Stimulated activated CD8-positive, alpha-beta memory T cell treated with anti-CD3 and anti-CD28 coated beads, Interleukin-12 subunit alpha, Interleukin-12 subunit beta, amount 100 ng/mL, for 24 hours (primary cell): ENCODE measurements around the gene CAMTA1.

Source experiments
- DNase-seq: peaks from one replicate; pipeline ENCODE4 v3.0.0-alpha.2; 2020; ENCODE audit errors: extremely low read depth

CAMTA1 gene

GRCh38 chr1:6975331-6976043 lies 190.2 kb downstream of the CAMTA1 start:
- no peak for DNase-seq

- DNase-seq = no peak
These were observed 190.8 kb downstream of the CAMTA1 start for GRCh38 chr1:6976044-6976375.

DNA sequence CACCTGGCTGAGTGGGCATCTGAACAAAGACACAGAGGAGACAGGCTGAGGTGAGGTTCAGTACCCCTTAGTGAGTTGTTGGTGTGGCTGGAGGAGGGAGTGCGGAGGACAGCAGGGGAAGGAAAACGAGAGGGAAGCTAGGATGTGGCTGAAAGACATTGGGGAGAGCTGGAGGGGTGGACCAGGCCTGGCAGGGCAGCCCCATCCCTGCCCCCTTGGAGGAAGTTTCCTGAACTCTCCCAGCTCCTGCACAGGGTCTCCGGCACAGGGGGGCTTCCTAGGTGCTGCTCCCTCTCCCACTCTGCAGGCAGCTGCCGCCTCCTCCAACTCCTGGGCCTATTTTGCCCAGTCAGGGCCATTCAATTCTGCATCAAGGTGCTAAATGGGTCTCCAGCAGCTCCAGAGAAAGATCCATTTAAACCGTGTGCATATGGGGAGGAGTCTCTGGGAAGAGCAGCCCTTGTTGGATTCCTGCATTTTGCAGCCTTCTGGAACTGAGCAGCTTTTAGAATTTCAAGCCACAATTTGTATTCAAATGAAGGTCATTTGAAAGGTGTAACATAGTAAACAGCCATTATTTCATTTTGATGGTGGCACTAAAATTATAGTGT lies 193.9 kb downstream of the CAMTA1 start:
- DNase-seq = no peak

DNA sequence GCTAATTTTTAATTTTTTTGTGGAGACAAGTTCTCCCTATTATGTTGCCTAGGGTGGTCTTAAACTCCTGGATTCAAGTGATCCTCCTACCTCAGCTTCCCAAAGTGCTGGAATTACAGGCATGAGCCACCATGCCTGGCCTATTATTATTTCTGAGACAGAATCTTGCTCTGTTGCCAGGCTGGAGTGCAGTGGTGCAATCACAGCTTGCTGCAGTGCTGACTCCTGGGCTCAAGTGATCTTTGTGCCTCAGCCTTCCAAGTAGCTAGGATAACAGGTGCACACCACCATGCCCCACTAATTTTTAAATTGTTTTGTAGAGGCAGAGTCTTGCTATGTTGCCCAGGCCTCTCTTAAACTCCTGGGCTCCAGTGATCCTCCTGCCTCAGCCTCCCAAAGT lies 196.3 kb downstream of the CAMTA1 start:
- no peak for DNase-seq

- DNase-seq = no peak
These were observed 197.2 kb downstream of the CAMTA1 start for GRCh38 chr1:6982443-6982842.

GRCh38 chr1:6982860-6983259 lies 197.6 kb downstream of the CAMTA1 start:
- DNase-seq = no peak

- DNase-seq = no peak
These were observed 199.3 kb downstream of the CAMTA1 start for GRCh38 chr1:6984536-6984935.

GRCh38 chr1:6984986-6985385 lies 199.7 kb downstream of the CAMTA1 start:
- no peak for DNase-seq

DNA sequence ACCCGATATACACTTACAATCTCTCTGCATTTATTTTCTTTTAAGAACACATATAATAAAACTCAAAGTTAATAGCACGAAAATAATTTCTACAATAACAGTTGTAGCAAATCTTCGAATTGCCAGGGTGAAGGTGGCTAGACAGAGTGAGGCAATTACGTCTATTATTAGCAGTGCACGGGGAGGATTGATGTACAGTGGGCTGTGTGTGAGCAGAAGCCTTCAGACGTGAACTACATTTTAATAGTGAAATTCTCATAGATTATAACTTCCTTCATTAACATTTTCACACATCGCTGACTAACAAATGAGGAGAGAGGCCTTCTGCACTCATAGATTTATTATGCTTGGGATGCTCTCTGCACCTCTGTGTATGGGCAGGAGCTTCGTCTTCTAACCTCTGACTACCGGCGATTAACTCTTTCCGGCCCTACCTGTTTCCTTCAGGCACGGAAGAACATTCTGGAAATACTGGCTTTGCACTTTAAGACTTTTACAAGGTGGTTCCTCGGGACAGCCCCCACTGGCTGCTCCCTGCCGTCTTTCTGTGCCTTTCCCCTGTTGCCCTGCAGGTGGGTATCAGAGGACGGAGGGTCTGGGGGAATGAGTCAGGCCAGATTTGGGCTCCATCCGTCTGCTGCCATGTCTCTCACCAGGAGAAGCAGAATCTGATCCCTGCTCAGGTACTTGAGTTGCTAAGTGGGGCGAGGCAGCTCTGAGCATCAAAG lies 200.5 kb downstream of the CAMTA1 start:
- DNase-seq = no peak

DNA sequence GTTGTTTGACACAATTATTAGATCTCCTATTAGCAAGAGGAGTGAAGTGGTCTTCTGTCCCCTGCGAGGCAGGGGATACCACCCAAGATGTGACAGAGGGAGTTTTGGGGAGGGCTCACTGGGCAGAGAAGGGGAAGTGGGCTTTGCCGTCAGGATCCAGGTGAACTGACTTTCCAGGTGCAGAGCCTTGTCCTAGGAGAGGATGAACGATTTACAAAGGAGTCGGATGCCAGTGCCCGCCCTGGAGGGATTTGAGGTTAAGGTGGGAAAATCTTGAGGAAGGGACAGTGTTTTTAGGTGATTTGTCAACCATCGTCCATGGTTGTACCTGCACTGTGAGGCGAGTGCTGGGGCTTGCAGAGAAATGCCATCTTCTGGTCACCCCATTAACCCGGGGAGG lies 201.0 kb downstream of the CAMTA1 start:
- no peak for DNase-seq

DNA sequence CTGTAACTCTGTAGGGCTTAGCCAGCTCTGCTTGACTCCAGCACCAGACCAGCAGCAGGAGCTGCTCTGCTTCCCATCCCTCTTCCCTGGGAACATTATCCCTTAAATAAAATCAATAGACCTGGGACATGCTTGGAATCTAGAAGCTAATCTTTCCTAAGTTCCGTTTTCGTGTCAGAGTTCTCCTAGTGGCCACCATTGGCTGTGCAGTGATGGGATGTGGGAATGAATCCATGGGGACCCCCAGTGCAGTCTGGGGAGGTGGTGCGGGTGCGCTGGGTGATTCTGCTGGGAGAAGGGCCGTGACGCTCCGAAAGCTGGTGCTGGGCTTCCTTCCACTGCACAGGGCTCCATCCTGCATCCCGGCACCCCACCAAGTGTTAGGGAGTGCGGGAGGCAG lies 202.7 kb downstream of the CAMTA1 start:
- no peak for DNase-seq

GRCh38 chr1:6988796-6989195 lies 203.5 kb downstream of the CAMTA1 start:
- DNase-seq = no peak

GRCh38 chr1:6989212-6990159 lies 204.2 kb downstream of the CAMTA1 start:
- no peak for DNase-seq

DNA sequence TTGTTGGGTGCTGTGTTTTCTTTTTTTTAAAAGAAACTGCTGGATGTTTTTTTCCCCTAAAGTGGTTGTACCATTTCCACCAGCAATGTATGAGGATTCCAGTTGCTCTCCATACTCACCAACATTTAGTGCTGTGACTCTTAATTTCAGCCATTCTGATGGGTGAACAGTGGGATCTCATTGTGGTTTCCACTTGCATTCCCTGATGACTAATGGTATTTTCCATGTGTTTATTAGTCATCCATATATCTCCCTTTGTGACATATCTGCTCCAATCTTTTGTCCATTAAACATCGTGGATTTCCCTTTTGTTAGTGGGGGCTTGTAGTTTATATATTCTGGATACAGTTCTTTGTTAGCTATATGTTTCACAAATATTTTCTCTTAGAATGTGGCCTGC lies 206.0 kb downstream of the CAMTA1 start:
- DNase-seq = no peak

DNA sequence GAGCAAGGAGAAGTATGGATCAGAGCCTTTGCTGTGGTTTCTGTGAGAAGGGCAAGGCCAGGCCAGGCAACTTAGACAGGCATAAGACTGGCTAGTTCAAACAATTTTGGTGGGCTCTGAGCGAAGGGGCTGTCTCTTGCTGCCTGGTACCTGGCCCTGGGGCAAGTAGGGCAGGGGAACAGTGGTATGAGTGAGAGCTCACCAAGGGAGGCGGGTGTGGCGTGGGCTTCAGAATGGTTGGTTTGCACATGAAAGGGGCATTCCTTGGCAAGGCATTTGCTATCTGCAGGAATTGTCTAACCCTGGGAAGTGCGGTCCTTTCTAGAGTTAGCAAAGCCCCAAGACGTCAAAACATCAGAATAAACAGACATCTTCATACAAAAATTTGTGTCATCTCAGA lies 210.5 kb downstream of the CAMTA1 start:
- no peak for DNase-seq

GRCh38 chr1:6996371-6996770 lies 211.1 kb downstream of the CAMTA1 start:
- DNase-seq = no peak

DNA sequence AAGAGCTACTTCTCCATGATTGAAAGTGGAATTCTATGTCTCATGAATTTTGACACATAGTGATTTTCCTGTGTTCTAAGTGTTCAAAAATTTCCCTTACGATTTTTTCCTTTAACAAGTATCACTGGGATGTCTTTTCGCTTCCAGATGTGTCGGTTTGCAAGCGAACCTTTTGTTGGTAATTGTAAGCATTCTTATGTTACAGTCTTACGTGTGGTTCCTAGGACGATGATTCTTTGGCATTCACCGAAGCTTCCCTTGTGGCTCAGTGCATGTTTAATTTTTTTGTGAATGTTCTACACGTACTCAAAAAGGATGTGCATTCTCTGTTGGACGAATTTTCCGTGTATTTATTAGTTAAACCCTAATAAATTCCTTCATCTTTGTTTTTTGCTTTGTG lies 211.6 kb downstream of the CAMTA1 start:
- DNase-seq = no peak

- DNase-seq = no peak
These were observed 213.0 kb downstream of the CAMTA1 start for GRCh38 chr1:6998267-6998666.

DNA sequence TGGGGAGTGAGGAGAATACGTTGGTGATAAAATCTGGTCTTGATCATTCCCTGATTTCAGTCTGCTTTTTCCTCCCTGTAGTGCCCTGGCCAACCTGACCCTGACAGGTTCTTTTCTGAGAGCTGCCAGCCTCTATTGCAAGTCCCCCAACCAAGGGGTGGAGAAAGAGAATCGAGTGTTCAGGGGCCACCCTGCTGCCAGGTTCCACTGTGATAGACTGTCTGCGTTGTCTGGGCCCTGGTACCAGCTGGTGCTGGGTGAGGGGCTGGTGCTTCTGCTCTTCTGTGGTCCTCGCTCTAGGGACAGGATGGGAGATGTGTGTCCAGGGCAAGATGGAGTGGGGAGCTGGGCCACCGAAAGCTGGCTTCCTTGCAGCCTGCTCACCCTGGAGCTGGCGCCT lies 214.6 kb downstream of the CAMTA1 start:
- DNase-seq = no peak

- no peak for DNase-seq
These were observed 215.5 kb downstream of the CAMTA1 start for GRCh38 chr1:7000720-7001119.

GRCh38 chr1:7002728-7003127 lies 217.5 kb downstream of the CAMTA1 start:
- DNase-seq = no peak

DNA sequence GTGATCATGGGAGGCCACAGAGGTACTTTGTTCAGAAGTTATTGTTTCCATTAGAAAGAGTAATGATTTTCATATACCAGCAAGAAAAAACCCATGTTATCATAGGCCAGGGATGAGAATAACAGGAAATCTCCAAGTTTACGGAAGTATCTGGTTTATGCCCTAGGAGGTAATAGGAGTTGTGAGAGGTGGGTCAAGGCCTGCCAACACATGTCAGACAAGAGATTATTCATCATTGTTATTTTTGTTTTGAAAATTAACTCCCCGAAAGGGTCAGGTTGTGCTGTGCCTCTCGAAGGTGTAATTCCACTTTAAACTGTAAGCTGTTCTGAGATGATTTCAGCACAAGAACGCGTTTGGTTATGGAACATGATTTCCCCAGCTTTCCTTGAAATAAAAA lies 218.4 kb downstream of the CAMTA1 start:
- no peak for DNase-seq
